Measurements from ENCODE around the gene FAM3A. TPM values are rescaled to one million over a fixed set of nuclear protein-coding genes. Genes with fewer than 3 reads are reported as not detected.

FAM3A gene
- total RNA-seq, 1 donor from 2014 or later: 4.5 TPM

- Mint-ChIP-seq H3K36me3 (peaks cover 7% of the 10 kb centered on the region), H3K9me3 (peaks cover 13% of the 10 kb centered on the region), H3K27me3 (ENCODE audit: insufficient read depth, low read depth) (peaks cover 7% of the 10 kb centered on the region), H3K27ac (no peak overlapping the region), H3K4me1 (no peaks in the 10 kb centered on the region), H3K4me3 (no peak overlapping the region)
- Histone ChIP-seq H3F3A (ENCODE audit: low read depth) (no peaks in the 10 kb centered on the region), H3K9me3 (ENCODE audit: low read depth) (no peaks in the 10 kb centered on the region), H3K36me3 (no peaks in the 10 kb centered on the region), H4K20me1 (ENCODE audit: low read depth) (peaks cover 10% of the 10 kb centered on the region), H3K79me2 (ENCODE audit: low read depth) (peaks cover 7% of the 10 kb centered on the region), H2AFZ (replicated peaks) (no peak overlapping the region), H3K4me2 (no peak overlapping the region), H3K4me1 (peaks cover 6% of the 10 kb centered on the region), H3K27ac (no peak overlapping the region), H3K9ac (no peak overlapping the region), H3K4me3 (no peak overlapping the region), H3K27me3 (no peaks in the 10 kb centered on the region)
- TF ChIP-seq EZH2 (IDR thresholded peaks at IDR 0.05): no peak
- no peak for TF ChIP-seq EZH2phosphoT487 (IDR thresholded peaks at IDR 0.05)
- no peak for TF ChIP-seq CTCF (IDR thresholded peaks at IDR 0.05)
- no peak for DNase-seq (ENCODE audit: low spot score)
These were observed 52.3 kb downstream of the FAM3A start for GRCh38 chrX:154463611-154464220.

- Mint-ChIP-seq H3K9me3 (peaks cover 15% of the 10 kb centered on the region), H3K36me3 (peaks cover 7% of the 10 kb centered on the region), H3K4me3 (no peak overlapping the region), H3K27ac (no peak overlapping the region), H3K27me3 (ENCODE audit: insufficient read depth, low read depth) (peaks cover 8% of the 10 kb centered on the region), H3K4me1 (peaks cover 1% of the 10 kb centered on the region)
- H3K9ac ChIP-seq: no peak overlapping the region
- no peaks in the 10 kb centered on the region for H3K27me3 ChIP-seq
- TF ChIP-seq EZH2 (IDR thresholded peaks at IDR 0.05): no peak
- no peak for TF ChIP-seq EZH2phosphoT487 (IDR thresholded peaks at IDR 0.05)
- TF ChIP-seq CTCF (IDR thresholded peaks at IDR 0.05): no peak
- H3K36me3 ChIP-seq: no peaks in the 10 kb centered on the region
- peaks cover 10% of the 10 kb centered on the region for H4K20me1 ChIP-seq (ENCODE audit: low read depth)
- H3K27ac ChIP-seq: no peak overlapping the region
- H2AFZ ChIP-seq (replicated peaks): no peak overlapping the region
- H3F3A ChIP-seq (ENCODE audit: low read depth): peaks cover 2% of the 10 kb centered on the region
- DNase-seq (ENCODE audit: low spot score): no peak
- H3K4me2 ChIP-seq: no peak overlapping the region
- H3K9me3 ChIP-seq (ENCODE audit: low read depth): no peaks in the 10 kb centered on the region
- H3K79me2 ChIP-seq (ENCODE audit: low read depth): peaks cover 7% of the 10 kb centered on the region
- H3K4me1 ChIP-seq: peaks cover 6% of the 10 kb centered on the region
- H3K4me3 ChIP-seq: no peak overlapping the region
These were observed 53.6 kb downstream of the FAM3A start for GRCh38 chrX:154462396-154462795.

- Histone ChIP-seq H2AFZ (replicated peaks) (no peak overlapping the region), H3K9me3 (ENCODE audit: low read depth) (no peaks in the 10 kb centered on the region), H3K79me2 (ENCODE audit: low read depth) (peaks cover 7% of the 10 kb centered on the region), H3K4me3 (no peak overlapping the region), H3K27ac (no peak overlapping the region), H3K9ac (no peak overlapping the region), H3K4me1 (peaks cover 6% of the 10 kb centered on the region), H4K20me1 (ENCODE audit: low read depth) (peaks cover 10% of the 10 kb centered on the region), H3K36me3 (no peaks in the 10 kb centered on the region), H3F3A (ENCODE audit: low read depth) (peaks cover 6% of the 10 kb centered on the region), H3K27me3 (no peaks in the 10 kb centered on the region), H3K4me2 (no peak overlapping the region)
- H3K4me1 Mint-ChIP-seq: peaks cover 3% of the 10 kb centered on the region
- no peak for TF ChIP-seq EZH2phosphoT487 (IDR thresholded peaks at IDR 0.05)
- TF ChIP-seq CTCF (IDR thresholded peaks at IDR 0.05): no peak
- TF ChIP-seq EZH2 (IDR thresholded peaks at IDR 0.05): no peak
- peaks cover 13% of the 10 kb centered on the region for H3K27me3 Mint-ChIP-seq (ENCODE audit: insufficient read depth, low read depth)
- peaks cover 9% of the 10 kb centered on the region for H3K36me3 Mint-ChIP-seq
- H3K4me3 Mint-ChIP-seq: peak overlapping the region; percentile 90
- H3K27ac Mint-ChIP-seq: no peak overlapping the region
- H3K9me3 Mint-ChIP-seq: peaks cover 18% of the 10 kb centered on the region
- no peak for DNase-seq (ENCODE audit: low spot score)
These were observed 55.7 kb downstream of the FAM3A start for GRCh38 chrX:154460326-154460725.

All from neural progenitor cell (in vitro differentiated cells).